Vein endothelial cell (primary cell): ENCODE data around the gene FNDC1. TPM values are rescaled to one million over a fixed set of nuclear protein-coding genes. Genes with fewer than 3 reads are reported as not detected.

Source experiments
- total RNA-seq: library from RNA; depleted of rRNA; stranded (reverse); fragments of >200 nt; gene quantifications from 2 replicates; pipeline ENCODE4 v1.2.3, GENCODE V29; 2012

Gene FNDC1
- total RNA-seq, result under 0.01 TPM in 1 of 2 replicates, not detected in the other

GRCh38 chr6:159169193-159169555 lies at the start of gene FNDC1:
Gene FNDC1 (plus strand): TSS chr6:159169400. CDS start chr6:159169597, 197 bp downstream.

Other genes with a start within 250 kb of the FNDC1 start
- 2.7 and 2.9 TPM in 2 replicates for gene RSPH3, start 169.2 kb upstream of the FNDC1 start, total RNA-seq
- gene TAGAP, start 124.4 kb upstream of the FNDC1 start, total RNA-seq, result not detected in 2 replicates